H9 (cell line): ENCODE results near the gene AJUBA. TPM values are rescaled to one million over a fixed set of nuclear protein-coding genes. Genes with fewer than 3 reads are reported as not detected.
A peak's percentile ranks its signal among the peaks of the same experiment; 100 is the strongest.

ENCODE experiments used
- DNase-seq: peaks from one replicate; pipeline ENCODE4 v3.0.0-alpha.2; 2017
- H2AFZ ChIP-seq: one replicate; pipeline ENCODE4 v1.6.1; 2013; ENCODE audit warnings: mild to moderate bottlenecking, low read length, control low read depth, moderate library complexity
- H2AK5ac ChIP-seq: 2 replicates; pipeline ENCODE4 v1.6.1; 2013; ENCODE audit warnings: low read length, control low read depth, mixed read lengths; ENCODE audit not compliant: insufficient read length
- H2BK120ac ChIP-seq: one replicate; pipeline ENCODE4 v1.6.1; 2013; ENCODE audit warnings: low read depth, mild to moderate bottlenecking, low read length, control low read depth, inconsistent platforms; ENCODE audit not compliant: poor library complexity, severe bottlenecking
- H2BK12ac ChIP-seq: 2 replicates; pipeline ENCODE4 v1.6.1; 2013; ENCODE audit warnings: low read length, control low read depth, mixed read lengths, low read depth; ENCODE audit not compliant: insufficient read length
- H2BK15ac ChIP-seq: 2 replicates; pipeline ENCODE4 v1.6.1; 2013; ENCODE audit warnings: low read depth, low read length, control low read depth
- H2BK20ac ChIP-seq: one replicate; pipeline ENCODE4 v1.6.1; 2013; ENCODE audit warnings: low read depth, mild to moderate bottlenecking, low read length, control low read depth, inconsistent platforms; ENCODE audit not compliant: poor library complexity, severe bottlenecking
- H2BK5ac ChIP-seq: 2 replicates; pipeline ENCODE4 v1.6.1; 2013; ENCODE audit warnings: low read length, control low read depth, mixed read lengths; ENCODE audit not compliant: insufficient read length
- H3K14ac ChIP-seq: 2 replicates; pipeline ENCODE4 v1.6.1; 2013; ENCODE audit warnings: low read length, control low read depth; ENCODE audit not compliant: insufficient read depth
- H3K18ac ChIP-seq: 2 replicates; pipeline ENCODE4 v1.6.1; 2013; ENCODE audit warnings: low read depth, mild to moderate bottlenecking, mixed read lengths, low read length, control low read depth; ENCODE audit not compliant: insufficient read length
- H3K23ac ChIP-seq: 2 replicates; pipeline ENCODE4 v1.6.1; 2013; ENCODE audit warnings: low read length, control low read depth, mixed read lengths, low read depth; ENCODE audit not compliant: insufficient read length
- H3K23me2 ChIP-seq: 2 replicates; pipeline ENCODE4 v1.6.1; 2013; ENCODE audit warnings: low read depth, mild to moderate bottlenecking, mixed read lengths, low read length, control low read depth; ENCODE audit not compliant: insufficient read length, poor library complexity, severe bottlenecking
- H3K27ac ChIP-seq: 2 replicates; pipeline ENCODE4 v1.5.1; 2013; ENCODE audit warnings: low read length, control low read depth, mixed read lengths, low read depth; ENCODE audit not compliant: insufficient read length
- H3K27me3 ChIP-seq: 2 replicates; pipeline ENCODE4 v1.6.1; 2013; ENCODE audit warnings: low read length, control low read depth, inconsistent platforms; ENCODE audit not compliant: insufficient read depth
- H3K4ac ChIP-seq: 2 replicates; pipeline ENCODE4 v1.6.1; 2013; ENCODE audit warnings: low read depth, mild to moderate bottlenecking, control low read depth, inconsistent platforms, low read length, moderate library complexity
- H3K4me1 ChIP-seq: 2 replicates; pipeline ENCODE4 v1.6.1; 2013; ENCODE audit warnings: low read length, control low read depth, inconsistent platforms; ENCODE audit not compliant: insufficient read depth
- H3K4me2 ChIP-seq: 2 replicates; pipeline ENCODE4 v1.6.1; 2013; ENCODE audit warnings: low read length, control low read depth, mixed read lengths; ENCODE audit not compliant: insufficient read length, insufficient read depth
- H3K56ac ChIP-seq: 2 replicates; pipeline ENCODE4 v1.6.1; 2013; ENCODE audit warnings: low read depth, mild to moderate bottlenecking, mixed read lengths, low read length, control low read depth; ENCODE audit not compliant: insufficient read length
- H3K79me1 ChIP-seq: 2 replicates; pipeline ENCODE4 v1.6.1; 2013; ENCODE audit warnings: low read depth, mild to moderate bottlenecking, moderate library complexity, low read length, control low read depth, inconsistent platforms; ENCODE audit not compliant: insufficient read depth, poor library complexity, severe bottlenecking
- H3K79me2 ChIP-seq: 2 replicates; pipeline ENCODE4 v1.6.1; 2013; ENCODE audit warnings: low read length, control low read depth, inconsistent platforms; ENCODE audit not compliant: insufficient read depth
- H3K9ac ChIP-seq: 2 replicates; pipeline ENCODE4 v1.6.1; 2013; ENCODE audit warnings: low read length, control low read depth, mixed read lengths; ENCODE audit not compliant: insufficient read length; ENCODE audit errors: extremely low read depth
- H3K9me3 ChIP-seq: one replicate; pipeline ENCODE4 v1.6.1; 2013; ENCODE audit warnings: low read depth, low read length, inconsistent platforms; ENCODE audit not compliant: control insufficient read depth
- H3T11ph ChIP-seq: one replicate; pipeline ENCODE4 v1.6.1; 2013; ENCODE audit warnings: mild to moderate bottlenecking, low read length, control low read depth, inconsistent platforms
- H4K20me1 ChIP-seq: one replicate; pipeline ENCODE4 v1.6.1; 2013; ENCODE audit not compliant: control insufficient read depth, insufficient read length, insufficient read depth
- H4K5ac ChIP-seq: 2 replicates; pipeline ENCODE4 v1.6.1; 2013; ENCODE audit warnings: low read depth, mild to moderate bottlenecking, mixed read lengths, low read length, control low read depth; ENCODE audit not compliant: insufficient read length
- H4K8ac ChIP-seq: replicated peaks from 2 replicates; pipeline ENCODE4 v1.6.1; 2013; ENCODE audit warnings: low read length, control low read depth, mixed read lengths, low read depth; ENCODE audit not compliant: insufficient read length
- H4K91ac ChIP-seq: 2 replicates; pipeline ENCODE4 v1.6.1; 2013; ENCODE audit warnings: low read depth, mild to moderate bottlenecking, moderate library complexity, mixed read lengths, low read length, control low read depth; ENCODE audit not compliant: insufficient read length
- H3K27ac Mint-ChIP-seq, 3 experiments: 2 replicates in 2 of 3; 3 replicates in 1 of 3; pipeline ENCODE4 v1.8.0; 2020 to 2021; ENCODE audit warnings: mixed read lengths in 3 of 3, mild to moderate bottlenecking in 1 of 3, moderate library complexity in 1 of 3
- H3K27me3 Mint-ChIP-seq: 2 replicates; pipeline ENCODE4 v1.8.0; 2021; ENCODE audit warnings: low read depth, mild to moderate bottlenecking, moderate library complexity, mixed read lengths
- H3K36me3 Mint-ChIP-seq, 3 experiments: 2 replicates in 2 of 3; 3 replicates in 1 of 3; pipeline ENCODE4 v1.8.0; 2020 to 2021; ENCODE audit warnings: low read depth in 3 of 3, mixed read lengths in 3 of 3; ENCODE audit not compliant: insufficient read depth in 1 of 3
- H3K4me1 Mint-ChIP-seq, 2 experiments: 2 replicates each; pipeline ENCODE4 v1.8.0; 2020; ENCODE audit warnings: mixed read lengths in 2 of 2
- H3K4me3 Mint-ChIP-seq, 2 experiments: 2 replicates in 1 of 2; 3 replicates in 1 of 2; pipeline ENCODE4 v1.8.0; 2020 to 2021; ENCODE audit warnings: mild to moderate bottlenecking in 2 of 2, mixed read lengths in 2 of 2, moderate library complexity in 1 of 2
- H3K9me3 Mint-ChIP-seq, 2 experiments: 2 replicates in 1 of 2; 3 replicates in 1 of 2; pipeline ENCODE4 v1.8.0; 2020; ENCODE audit warnings: mild to moderate bottlenecking in 2 of 2, mixed read lengths in 2 of 2, moderate library complexity in 1 of 2
- WGBS: extraction: QIAGEN DNeasy Blood & Tissue Kit; methylation state at CpG from one replicate; pipeline ENCODE4 v1.1.7; 2013; ENCODE audit warnings: missing lambda C conversion rate, low lambda C conversion rate, mixed read lengths; ENCODE audit not compliant: insufficient read length; ENCODE audit errors: extremely low coverage; 5-methylcytosine and 5-hydroxymethylcytosine counted together
- total RNA-seq: library from RNA; stranded (reverse); gene quantifications from 2 replicates; pipeline ENCODE4 v1.2.1, GENCODE V29; 2021
- TF ChIP-seq, protein P1 (sequence below): fragments of 200-600 bp; sonication (generic); conservative IDR thresholded peaks from 3 replicates; pipeline ENCODE4 v1.8.0; 2021; ENCODE audit warnings: antibody characterized with exemption, mild to moderate bottlenecking

Gene AJUBA
- total RNA-seq, 1 experiment from 2014 or later: 44.9 TPM

- Histone ChIP-seq H2BK20ac (no peak overlapping the region), H4K8ac (no peak overlapping the region), H3K27ac (no peak overlapping the region), H4K20me1 (no peaks in the 10 kb centered on the region), H3K14ac (no peak overlapping the region), H4K91ac (no peak overlapping the region), H3K18ac (no peak overlapping the region), H2BK5ac (no peak overlapping the region), H3K4ac (no peak overlapping the region), H4K5ac (no peak overlapping the region), H3K23me2 (no peaks in the 10 kb centered on the region), H3K79me1 (no peaks in the 10 kb centered on the region), H3K4me1 (peaks cover 16% of the 10 kb centered on the region), H2AFZ (no peak overlapping the region), H3K79me2 (no peaks in the 10 kb centered on the region), H3K27me3 (no peaks in the 10 kb centered on the region), H3K23ac (no peak overlapping the region), H3K9me3 (no peaks in the 10 kb centered on the region), H2BK12ac (no peak overlapping the region), H3T11ph (no peak overlapping the region), H2AK5ac (no peak overlapping the region), H3K56ac (no peak overlapping the region), H2BK120ac (no peak overlapping the region), H3K9ac (no peak overlapping the region), H3K4me2 (no peak overlapping the region), H2BK15ac (no peak overlapping the region)
- Mint-ChIP-seq H3K4me3 (no peak overlapping the region; a peak in 1 of 5 replicates), H3K4me1 (peaks cover 26 to 37% of the 10 kb centered on the region in 2 experiments), H3K9me3 (no peaks in the 10 kb centered on the region), H3K27ac (peak overlapping the region; percentile 68 to 91 (median 80); a peak in 5 of 7 replicates), H3K27me3 (no peaks in the 10 kb centered on the region; the same call in none of the 2 replicates), H3K36me3 (peaks cover 36 to 84% (median 77%) of the 10 kb centered on the region in 3 experiments)
- TF ChIP-seq, protein P1, sequence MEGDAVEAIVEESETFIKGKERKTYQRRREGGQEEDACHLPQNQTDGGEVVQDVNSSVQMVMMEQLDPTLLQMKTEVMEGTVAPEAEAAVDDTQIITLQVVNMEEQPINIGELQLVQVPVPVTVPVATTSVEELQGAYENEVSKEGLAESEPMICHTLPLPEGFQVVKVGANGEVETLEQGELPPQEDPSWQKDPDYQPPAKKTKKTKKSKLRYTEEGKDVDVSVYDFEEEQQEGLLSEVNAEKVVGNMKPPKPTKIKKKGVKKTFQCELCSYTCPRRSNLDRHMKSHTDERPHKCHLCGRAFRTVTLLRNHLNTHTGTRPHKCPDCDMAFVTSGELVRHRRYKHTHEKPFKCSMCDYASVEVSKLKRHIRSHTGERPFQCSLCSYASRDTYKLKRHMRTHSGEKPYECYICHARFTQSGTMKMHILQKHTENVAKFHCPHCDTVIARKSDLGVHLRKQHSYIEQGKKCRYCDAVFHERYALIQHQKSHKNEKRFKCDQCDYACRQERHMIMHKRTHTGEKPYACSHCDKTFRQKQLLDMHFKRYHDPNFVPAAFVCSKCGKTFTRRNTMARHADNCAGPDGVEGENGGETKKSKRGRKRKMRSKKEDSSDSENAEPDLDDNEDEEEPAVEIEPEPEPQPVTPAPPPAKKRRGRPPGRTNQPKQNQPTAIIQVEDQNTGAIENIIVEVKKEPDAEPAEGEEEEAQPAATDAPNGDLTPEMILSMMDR: peak; percentile 77
- DNase-seq: peak; percentile 56
- no CpG with 5 or more reads among the region's 6 CpGs for WGBS
Observed at GRCh38 chr14:22973217-22974032, 8.9 kb downstream of the AJUBA start.
